ENCODE measurements around the gene CTRB2.

GRCh38 chr16:75244844-75245758, 38.1 kb upstream of the CTRB2 start:
- TF ChIP-seq CTCF (IDR thresholded peaks at IDR 0.05) (no peak), POLR2A (IDR thresholded peaks at IDR 0.05) (no peak)

Data from breast epithelium (tissue), 3 donors.